NOMO-1 (cell line): ENCODE data around the gene CALCB.
"Not testable (repeated sequence)": the region's sequence is repeated elsewhere in the genome, so short reads cannot be mapped to it uniquely, and the experiment has no call there.

Experiments
- DNase-seq, 2 experiments: peaks; one replicate each; lab custom pipeline; 2025; ENCODE audit not compliant: unreplicated experiment in 2 of 2; lab: John Stamatoyannopoulos, UW

CALCB gene

GRCh38 chr11:15073361-15074205 lies at the start of gene CALCB:
TSS of gene CALCB (plus strand) at chr11:15073593. CDS start at chr11:15074719, 1,126 bp downstream.
- no peak for DNase-seq

DNA sequence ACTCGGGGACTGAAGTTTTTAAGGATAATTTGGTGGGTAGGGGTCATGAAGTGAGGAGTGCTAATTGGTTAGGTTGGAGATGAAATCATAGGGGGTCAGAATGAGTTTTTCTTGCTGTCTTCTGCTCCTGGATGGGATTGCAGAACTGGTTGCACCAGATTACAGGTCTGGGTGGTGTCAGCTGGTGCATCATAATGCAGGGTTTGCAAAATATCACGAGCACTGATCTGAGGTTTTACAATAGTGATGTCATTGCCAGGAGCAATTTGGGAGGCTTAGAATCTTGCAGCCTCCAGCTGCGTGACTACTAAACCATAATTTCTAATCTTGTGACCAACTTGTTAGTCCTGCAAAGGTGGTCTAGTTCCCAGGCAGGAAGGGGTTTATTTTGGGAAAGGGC lies 46.4 kb upstream of the CALCB start:
- DNase-seq = no peak

DNA sequence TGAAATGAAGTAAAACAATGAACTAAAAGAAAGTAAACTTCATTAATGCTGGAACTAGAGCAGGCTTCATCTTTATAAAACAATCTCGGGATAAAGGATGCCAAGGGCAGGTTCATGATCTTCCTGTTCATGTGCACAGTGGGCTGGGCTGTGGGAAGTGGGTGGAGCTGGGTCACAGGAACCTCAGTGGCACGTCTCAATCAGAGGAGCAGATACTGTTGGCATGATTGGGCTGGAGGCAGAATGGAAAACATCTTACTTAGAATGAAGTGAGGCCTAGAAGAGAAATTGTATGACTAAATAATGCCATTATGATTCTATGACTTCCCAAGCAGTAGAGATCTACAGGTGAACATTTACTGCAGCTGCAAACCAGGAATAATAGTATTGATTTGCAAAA lies 45.4 kb upstream of the CALCB start:
- DNase-seq = no peak

GRCh38 chr11:15028379-15028778 lies 45.0 kb upstream of the CALCB start:
- no peak for DNase-seq

- DNase-seq = not testable (repeated sequence)
Observed at GRCh38 chr11:15031945-15032344, 41.4 kb upstream of the CALCB start.

- DNase-seq = no peak
Observed at GRCh38 chr11:15034687-15035267, 38.6 kb upstream of the CALCB start.

DNA sequence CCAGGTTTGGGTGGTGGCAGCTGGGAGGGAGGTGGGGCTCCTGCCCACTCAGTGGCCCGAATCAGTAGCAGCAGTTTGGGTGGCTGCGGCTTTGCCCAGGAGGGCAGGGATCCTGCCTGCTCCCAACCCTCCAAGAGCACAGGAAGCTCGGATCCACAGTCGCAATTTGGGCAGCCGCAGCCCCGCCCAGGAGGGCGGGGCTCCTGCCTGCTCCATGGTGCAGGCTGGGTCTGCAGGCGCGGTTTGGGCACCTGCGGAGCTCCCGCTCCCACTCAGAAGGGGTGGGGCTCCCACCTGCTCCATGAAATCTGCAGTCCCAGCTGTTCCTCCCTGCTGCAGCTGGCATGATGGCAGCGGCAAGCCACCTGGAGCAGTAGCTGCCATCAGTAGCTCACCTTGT lies 38.1 kb upstream of the CALCB start:
- DNase-seq = no peak

DNA sequence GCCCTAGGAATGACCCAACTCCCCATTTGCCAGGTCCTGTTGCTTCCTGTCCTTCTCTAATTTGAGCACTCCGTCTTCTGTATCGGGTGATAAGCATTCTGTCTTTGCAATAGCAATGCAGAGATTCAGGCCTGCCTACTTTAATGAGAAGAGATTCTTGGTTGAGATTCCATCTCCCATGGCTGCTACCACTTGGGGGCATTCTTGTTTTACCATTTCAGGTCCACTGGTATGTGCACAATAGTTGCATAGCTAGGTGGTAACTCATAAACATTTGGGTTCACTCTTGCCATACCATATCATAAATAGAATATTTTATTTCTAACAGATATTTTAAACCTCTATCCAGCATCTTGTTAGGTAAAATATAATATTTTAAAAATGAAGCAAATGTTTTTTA lies 34.4 kb upstream of the CALCB start:
- DNase-seq = no peak

DNA sequence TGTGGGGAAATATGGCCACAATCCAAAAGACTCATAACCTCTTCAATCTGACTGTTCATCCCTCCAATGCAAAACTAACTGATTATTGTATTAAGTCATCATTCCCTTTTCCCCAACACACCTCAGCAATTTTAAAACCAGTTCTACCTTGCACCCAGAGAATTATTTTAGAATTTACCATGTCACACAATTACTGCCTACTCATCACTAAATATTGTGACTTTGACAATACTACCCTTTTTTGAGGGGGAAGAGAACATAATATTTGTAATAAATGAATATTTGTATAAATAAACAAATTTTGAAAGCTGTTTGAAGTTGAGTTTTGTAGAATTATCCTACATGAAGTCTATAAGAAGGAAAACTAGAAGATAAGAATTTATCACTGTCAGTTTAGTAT lies 28.2 kb upstream of the CALCB start:
- no peak for DNase-seq

DNA sequence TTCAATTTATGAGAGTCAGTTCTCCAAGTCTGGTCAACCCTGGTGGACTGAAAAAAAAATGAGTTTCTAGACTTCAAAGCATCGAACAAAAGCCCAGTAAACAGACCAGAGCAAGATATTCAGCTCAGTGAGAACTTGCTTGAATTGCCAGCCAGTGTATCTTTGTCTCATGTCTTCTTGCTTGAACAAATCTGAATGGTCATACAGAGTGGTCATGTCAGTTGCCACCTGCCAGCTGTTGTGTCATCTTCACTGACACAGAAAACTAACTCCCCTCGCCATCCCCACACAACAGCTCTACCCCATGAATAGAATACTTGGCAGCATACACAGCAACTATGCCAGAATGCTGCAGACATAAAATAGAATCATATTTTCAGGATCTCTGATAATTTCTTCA lies 27.5 kb upstream of the CALCB start:
- no peak for DNase-seq

- not testable (repeated sequence) for DNase-seq
Observed at GRCh38 chr11:15046673-15047072, 26.7 kb upstream of the CALCB start.

- no peak for DNase-seq
Observed at GRCh38 chr11:15048616-15049015, 24.8 kb upstream of the CALCB start.

DNA sequence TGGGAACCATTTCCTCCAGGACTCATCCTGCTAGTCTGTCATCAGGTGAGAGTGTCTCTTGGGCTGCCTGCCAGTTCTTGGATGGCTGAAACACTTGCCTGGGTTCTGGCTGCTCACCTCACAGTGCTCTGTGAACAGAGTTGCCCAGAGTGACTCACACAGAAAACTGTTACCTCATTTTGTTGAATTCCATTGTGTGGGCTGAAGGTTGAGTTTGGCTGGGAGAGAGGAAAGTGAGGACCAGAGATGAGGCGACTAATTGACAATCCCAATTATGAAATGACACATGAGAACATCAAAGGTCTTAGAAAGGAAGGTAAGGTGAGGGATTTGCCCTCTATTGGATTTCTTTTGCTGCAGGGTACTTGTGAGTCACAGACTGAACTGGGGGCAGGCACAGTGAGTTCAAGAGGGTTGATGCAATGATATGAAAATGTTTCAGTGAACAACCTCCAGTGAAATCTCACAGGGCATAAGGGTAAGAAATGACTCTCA lies 20.2 kb upstream of the CALCB start:
- no peak for DNase-seq

DNA sequence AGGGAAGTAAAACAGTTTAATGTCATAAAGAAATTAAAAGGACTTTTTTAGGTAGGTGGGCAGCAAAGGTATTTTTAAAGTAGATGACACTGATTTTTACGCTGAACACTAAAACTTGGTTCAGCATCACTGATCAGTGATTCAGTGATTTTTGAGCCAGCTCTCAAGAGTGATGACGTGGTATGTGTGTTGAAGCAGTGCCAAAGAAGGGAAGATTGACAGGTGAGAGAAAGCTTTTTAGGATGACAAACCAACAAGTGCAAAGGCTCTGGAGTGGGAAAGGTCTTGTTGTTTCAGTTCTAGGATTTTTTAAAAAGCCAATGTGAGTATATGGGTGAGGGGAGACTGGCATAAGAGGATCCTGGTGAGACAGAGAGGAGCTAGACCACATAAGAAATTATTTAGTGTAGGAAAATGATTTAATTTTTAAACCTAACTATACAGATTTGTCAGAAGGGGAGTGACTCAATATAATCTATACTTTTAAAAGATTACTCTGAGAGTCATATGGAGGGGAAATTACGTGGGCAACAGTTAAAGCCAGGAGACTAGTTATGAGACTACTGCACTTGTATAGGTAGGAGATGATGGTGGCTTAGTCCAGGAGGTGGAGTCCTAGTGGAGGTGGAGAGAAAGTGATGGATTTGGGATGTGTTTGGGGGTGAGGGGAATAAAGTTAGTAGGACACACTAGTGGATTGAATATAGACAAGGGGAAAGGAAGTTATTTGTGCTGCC lies 17.6 kb upstream of the CALCB start:
- DNase-seq = no peak

GRCh38 chr11:15057329-15057728 lies 16.1 kb upstream of the CALCB start:
- DNase-seq = no peak

GRCh38 chr11:15059132-15059915 lies 14.1 kb upstream of the CALCB start:
- DNase-seq = no peak

GRCh38 chr11:15062599-15062998 lies 10.8 kb upstream of the CALCB start:
- no peak for DNase-seq

GRCh38 chr11:15069751-15070150 lies 3.6 kb upstream of the CALCB start:
- not testable (repeated sequence) for DNase-seq

DNA sequence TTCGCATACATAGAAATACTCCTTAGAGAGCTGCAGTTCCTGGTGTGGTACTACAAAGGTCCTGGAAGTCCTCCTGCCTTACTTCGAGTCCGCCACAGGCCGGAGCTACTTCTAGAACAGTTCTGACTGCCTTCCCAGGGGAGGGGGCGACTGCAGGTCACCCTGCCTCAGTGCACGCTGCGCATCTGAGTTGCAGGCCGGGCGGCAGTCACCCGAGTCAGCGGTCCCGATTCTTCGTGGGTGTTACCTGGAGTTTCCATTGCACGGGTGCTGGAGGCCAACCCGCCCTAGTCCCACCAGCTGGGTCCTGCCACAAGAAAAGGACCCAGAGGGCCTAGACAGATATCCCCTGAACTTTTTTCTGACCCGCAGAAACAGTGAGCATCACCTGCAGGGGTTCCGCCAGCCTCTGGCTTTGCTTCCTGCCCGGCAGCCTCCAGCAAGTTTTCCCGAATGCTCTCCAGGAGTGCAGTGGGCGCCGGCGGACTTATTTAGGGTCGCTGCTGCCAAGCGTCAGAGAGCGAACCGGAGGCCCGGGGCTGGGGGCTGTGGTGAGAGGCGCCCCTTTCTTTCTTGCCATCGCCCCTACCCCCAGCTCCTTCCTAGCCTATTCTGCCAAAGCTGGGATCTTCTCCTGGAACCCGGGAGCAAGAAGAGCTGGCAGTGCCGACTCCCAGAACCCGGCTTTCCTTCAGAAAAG lies 1.7 kb upstream of the CALCB start:
- DNase-seq = no peak

DNA sequence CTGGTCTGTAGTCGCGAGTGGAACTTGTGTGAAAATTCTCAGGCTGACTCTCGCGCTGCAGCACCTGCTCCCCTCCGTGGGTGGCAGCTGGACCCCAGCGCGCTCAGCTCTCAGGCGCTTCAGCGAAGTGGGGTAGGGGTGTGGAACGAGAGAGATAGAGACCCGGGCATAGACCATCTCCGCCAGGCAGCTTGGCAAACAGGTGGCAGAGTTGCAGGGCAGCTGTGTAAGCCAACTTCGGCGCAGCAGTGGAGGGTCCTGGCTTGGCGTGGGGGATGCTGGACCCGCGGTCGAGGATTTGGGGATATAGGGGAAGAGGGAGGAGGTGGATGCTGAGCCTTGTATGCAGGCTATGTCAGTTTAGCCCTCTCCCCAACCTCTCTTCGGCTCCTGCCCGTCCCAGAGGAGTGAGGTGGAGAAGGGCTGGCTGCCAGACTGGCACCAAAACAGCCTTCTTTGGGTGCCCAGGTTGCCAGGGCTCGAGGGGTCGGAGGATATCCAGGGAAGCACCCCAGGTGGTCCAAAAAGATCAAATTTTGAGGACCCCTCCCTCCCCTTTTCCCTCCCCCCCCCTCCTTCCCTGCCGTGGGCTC lies 746 bp upstream of the CALCB start:
- DNase-seq = no peak
